Mucosa of gallbladder (tissue), 1 donor: ENCODE results near the gene TAS2R60. TPM values are rescaled to one million over a fixed set of nuclear protein-coding genes. Genes with fewer than 3 reads are reported as not detected.
"Not testable (repeated sequence)": the region's sequence is repeated elsewhere in the genome, so short reads cannot be mapped to it uniquely, and the experiment has no call there.

ENCODE experiments used
- DNase-seq: peaks from one replicate; pipeline ENCODE4 v3.0.0-alpha.2; 2020; ENCODE audit warnings: low spot score
- total RNA-seq: library from RNA; stranded (reverse); gene quantifications from one replicate; pipeline ENCODE4 v1.2.1, GENCODE V29; 2021
- donor health status: DM: no; HTN: no; CAD: no.

Gene TAS2R60
- total RNA-seq, 1 donor from 2014 or later: not detected

GRCh38 chr7:143411976-143412708 is 31.1 kb upstream of the TAS2R60 start:
- no peak for DNase-seq

GRCh38 chr7:143413123-143413522 is 30.1 kb upstream of the TAS2R60 start:
- DNase-seq: no peak

GRCh38 chr7:143415209-143415608 is 28.0 kb upstream of the TAS2R60 start:
- DNase-seq: not testable (repeated sequence)

GRCh38 chr7:143415742-143416397 is 27.4 kb upstream of the TAS2R60 start:
- DNase-seq: no peak

- no peak for DNase-seq
These were observed 26.6 kb upstream of the TAS2R60 start for GRCh38 chr7:143416565-143417149.

- no peak for DNase-seq
These were observed 25.4 kb upstream of the TAS2R60 start for GRCh38 chr7:143417734-143418383.

- no peak for DNase-seq
These were observed 24.4 kb upstream of the TAS2R60 start for GRCh38 chr7:143418681-143419458.

GRCh38 chr7:143419880-143420279 is 23.4 kb upstream of the TAS2R60 start:
- DNase-seq: peak; percentile 71

GRCh38 chr7:143420624-143421023 is 22.6 kb upstream of the TAS2R60 start:
- not testable (repeated sequence) for DNase-seq

- no peak for DNase-seq
These were observed 21.2 kb upstream of the TAS2R60 start for GRCh38 chr7:143422033-143422432.

GRCh38 chr7:143424476-143424875 is 18.8 kb upstream of the TAS2R60 start:
- not testable (repeated sequence) for DNase-seq

- DNase-seq: no peak
These were observed 16.6 kb upstream of the TAS2R60 start for GRCh38 chr7:143426479-143427142.

GRCh38 chr7:143429770-143430698 is 13.2 kb upstream of the TAS2R60 start:
- no peak for DNase-seq

- no peak for DNase-seq
These were observed 12.1 kb upstream of the TAS2R60 start for GRCh38 chr7:143431109-143431508.

GRCh38 chr7:143433759-143434158 is 9.5 kb upstream of the TAS2R60 start:
- DNase-seq: no peak

GRCh38 chr7:143434660-143435059 is 8.6 kb upstream of the TAS2R60 start:
- DNase-seq: no peak

GRCh38 chr7:143435266-143435665 is 8.0 kb upstream of the TAS2R60 start:
- no peak for DNase-seq

GRCh38 chr7:143436325-143436946 is 6.8 kb upstream of the TAS2R60 start:
- DNase-seq: no peak

GRCh38 chr7:143437578-143437977 is 5.7 kb upstream of the TAS2R60 start:
- no peak for DNase-seq

GRCh38 chr7:143439866-143440265 is 3.4 kb upstream of the TAS2R60 start:
- no peak for DNase-seq
